ENCODE results near the gene LCMT2.
"Not testable (repeated sequence)": the region's sequence is repeated elsewhere in the genome, so short reads cannot be mapped to it uniquely, and the experiment has no call there.

LCMT2 gene

DNA sequence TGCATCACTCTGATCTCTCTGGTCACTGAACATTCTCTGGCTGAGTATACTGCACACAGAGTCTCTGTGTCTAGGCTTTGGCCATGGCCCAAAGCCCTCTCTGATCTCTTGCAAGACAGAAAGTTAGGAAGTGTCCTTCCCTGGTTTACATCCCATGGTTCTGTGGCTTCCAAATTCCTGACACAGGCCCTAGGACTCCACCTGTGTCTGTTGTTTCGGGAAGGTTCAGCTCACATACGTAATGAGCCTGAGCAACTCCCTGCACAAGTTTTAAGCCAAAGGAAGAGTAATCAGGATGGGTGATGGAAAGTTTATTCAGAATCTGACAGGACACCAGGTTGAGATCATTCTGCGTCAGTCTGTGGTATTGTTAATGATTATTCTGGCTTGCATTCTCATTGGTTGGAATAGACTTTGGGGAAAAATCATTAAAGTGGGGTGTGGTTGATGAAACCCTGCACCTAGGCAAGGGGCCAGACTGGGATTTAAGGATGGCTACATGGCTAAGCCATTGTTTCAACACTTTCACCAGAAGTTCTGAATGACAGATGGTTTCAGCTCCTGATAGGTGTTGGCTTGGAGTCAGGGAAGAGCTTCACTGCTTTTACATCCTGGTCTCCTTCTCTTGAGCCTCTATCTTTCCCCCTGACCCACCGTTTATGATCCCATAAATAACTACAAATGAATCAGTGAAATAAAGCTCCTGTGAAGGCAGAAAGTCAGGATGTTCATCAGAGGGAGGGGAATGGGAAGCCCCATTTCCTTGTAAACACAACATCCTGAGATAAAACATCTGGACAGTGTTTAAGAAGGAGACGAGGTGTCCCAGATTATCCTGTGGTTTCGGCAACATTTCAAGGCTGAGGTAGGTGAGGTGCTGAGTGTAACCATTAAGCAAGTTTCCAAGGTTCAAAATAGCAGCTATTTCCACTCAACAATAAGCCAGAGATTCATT lies 14.1 kb downstream of the LCMT2 start:
- no peak for DNase-seq

DNA sequence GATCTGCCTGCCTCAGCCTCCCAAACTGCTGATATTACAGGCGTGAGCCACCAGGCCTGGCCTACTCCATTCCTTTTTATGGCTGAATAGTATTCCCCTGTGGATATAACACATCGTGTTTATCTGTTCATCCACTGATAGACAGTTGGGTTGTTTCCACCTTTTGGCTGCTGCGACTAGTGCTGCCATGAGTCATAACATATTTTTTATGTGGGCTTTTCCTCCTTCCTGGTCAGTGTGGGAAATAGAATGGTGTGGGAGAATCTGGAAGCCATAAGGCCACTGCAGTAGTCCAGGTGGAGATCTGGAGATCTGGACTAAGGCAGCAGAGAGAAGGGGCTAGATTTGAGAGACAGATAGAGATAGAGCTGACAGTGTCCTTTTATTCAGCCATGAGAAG lies 16.2 kb downstream of the LCMT2 start:
- DNase-seq, result no peak

DNA sequence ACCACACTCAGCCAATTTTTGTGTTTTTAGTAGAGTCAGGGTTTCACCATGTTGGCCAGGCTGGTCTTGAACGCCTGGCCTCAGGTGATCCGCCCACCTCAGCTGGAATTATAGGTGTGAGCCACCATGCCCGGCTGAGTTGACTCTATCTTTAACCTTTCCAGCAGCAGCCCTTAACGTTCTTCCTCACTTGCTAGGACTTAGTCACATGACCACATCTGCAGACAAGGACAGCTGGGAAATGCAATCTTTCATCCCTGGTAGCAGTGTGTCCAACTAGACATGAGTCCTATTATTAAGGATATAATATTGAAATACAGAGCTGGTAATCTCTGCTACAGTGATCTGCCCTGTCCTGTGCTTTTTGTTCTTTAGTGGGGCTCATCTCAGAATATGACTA lies 18.0 kb downstream of the LCMT2 start:
- no peak for DNase-seq

DNA sequence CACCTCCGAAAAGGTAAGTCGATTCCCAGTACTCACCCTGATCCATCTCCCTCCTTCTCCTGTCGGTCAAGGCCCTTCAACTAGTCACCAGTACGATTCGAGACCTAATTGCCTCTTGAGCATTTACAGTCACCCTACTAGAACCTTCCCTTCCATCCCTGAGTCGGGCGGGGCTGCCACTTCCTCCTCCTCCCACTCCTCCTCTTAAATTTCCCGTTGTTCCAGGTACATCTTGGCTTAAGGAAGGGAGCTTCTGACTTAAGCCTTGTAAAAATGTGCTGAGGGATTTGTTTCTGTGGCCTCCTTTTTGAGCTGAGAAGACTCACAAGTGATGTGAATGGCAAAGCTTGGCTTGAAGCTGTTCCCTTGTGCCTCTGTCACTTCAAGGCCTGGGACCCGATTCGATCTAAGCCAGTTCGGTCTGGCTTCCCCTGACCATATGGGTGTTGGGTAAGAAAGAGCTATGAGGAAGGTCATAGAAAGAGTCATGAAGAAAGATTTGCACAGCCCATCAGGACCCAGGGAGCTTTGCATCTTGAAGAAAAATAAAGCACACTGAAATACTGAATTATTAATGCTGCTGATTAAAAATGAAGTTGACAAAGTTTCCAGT lies 28.1 kb downstream of the LCMT2 start, which contains the start of gene TGM7:
TGM7 (minus strand) TSS at position 51 of the 613 bp plus-strand sequence.
- DNase-seq, result no peak

DNA sequence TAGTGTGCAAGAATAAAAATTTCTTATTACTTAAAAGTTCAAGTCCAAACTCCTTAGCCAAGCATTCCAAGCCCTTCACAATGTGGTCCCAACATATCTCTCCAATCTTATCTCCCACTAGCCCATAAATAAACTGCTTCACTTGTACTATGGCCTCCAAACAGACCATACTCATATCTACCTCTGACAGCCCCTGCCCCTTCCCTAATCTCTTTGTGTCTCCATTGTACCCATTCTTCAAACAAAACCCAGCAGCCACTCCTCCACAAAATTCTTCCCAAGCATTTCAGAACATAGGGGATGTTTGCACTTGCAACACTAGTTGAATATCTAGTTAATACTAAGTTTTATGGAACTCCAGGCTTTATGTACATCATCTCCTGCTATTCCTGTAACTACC lies 30.5 kb downstream of the LCMT2 start:
- DNase-seq, result no peak

DNA sequence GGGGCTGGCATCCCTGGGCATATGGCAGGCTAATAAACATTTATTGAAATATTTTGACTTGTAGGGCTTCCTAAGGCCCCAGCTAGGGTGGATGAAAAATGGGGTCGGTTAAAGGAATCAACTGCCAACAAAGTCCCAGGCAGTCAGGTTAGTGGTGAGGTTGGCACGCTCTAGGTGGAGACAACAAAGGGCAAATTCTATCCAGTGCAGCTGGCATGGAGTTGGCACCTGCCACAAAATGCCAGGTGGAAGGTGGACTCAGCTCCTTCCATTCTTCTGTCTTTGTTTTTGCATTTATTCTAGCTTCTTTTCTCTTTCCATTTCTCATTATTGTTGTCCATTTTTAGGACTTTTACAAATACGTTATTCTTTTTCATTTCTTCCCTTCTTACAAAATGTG lies 31.0 kb downstream of the LCMT2 start:
- no peak for DNase-seq

DNA sequence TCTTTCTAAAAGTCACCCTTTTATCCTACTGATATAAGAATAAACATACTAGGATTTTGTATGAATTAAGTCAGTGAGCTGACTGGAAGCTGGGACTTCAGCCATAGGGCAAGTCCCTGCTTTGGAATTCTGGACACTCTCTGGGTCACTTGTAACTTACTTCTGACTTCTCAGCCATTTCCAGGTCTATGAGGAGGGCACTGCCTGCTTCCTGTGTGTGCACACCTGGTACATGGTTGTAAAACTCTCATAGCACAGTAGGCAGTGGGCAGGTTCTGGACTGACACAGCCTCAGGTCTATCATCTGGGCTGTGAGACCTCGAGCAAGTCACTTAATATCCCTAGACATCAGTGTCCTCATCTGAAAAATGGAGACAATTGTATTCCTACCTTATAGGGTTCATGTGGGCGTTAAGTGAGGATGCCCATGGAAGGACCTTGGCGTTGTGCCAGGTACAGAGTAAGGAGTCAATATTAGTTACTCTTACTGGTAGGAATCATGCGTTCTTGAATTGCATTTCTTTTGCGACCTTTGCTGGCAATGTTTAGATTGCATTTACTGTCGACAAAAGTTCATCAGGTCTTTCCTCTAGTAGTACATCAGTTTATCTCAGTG lies 36.2 kb downstream of the LCMT2 start:
- no peak for DNase-seq

DNA sequence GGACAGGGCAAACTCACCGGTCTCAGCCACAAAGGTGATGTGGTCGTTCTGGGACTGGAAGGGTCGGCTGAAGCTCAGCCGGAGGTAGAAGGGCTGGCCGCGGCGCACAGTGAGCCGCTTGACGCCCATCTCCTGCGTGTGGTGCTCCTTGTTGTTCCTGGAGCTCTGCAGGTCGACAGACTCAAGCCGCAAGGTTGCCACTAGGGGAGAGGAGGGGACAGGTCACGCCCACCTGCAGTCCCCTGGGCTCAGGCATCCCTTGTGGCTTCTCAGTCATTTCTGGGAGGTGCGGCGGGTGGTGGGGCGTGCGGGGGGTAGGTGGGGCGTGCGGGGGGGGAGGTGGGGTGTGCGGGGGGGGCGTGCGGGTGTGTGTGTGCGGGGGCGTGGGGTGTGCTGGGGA lies 36.9 kb downstream of the LCMT2 start:
- no peak for DNase-seq

DNA sequence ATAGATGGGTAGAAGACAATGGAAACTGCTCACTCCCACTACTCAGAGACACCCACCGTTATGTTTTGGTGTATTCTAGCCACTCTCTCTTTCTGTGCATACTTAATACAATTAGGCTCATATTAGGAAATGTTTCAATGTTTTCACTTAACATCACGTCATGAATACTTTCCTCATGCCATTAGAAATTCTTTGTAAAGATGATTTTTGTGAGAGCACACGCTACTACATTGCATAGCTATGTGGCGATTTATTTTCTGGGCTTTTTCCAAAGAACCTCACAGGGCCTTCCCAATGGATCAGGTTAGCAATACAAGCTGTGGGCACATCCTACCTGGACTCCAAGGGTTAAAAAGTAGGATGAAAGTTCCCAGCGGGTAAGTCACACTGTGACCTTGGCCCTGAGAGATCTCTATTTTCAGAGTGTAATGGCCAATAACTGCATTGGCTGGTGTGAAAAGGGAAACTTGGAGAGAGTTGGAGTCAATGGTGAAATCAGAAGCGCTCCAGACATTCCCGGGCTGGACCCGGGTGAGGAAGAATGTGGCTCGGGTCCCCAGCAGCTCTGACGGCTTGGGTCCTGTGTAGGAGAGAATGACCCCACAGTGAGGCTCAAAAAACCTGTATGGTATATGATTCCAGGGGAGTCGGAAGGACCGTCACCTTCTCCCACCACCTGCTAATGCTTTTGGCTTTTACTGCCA lies 37.8 kb downstream of the LCMT2 start:
- no peak for DNase-seq

DNA sequence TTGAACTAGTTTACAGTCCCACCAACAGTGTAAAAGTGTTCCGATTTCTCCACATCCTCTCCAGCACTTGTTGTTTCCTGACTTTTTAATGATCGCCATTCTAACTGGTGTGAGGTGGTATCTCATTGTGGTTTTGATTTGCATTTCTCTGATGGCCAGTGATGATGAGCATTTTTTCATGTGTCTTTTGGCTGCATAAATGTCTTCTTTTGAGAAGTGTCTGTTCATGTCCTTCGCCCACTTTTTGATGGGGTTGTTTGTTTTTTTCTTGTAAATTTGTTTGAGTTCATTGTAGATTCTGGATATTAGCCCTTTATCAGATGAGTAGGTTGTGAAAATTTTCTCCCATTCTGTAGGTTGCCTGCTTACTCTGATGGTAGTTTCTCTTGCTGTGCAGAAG lies 40.7 kb downstream of the LCMT2 start:
- not testable (repeated sequence) for DNase-seq

DNA sequence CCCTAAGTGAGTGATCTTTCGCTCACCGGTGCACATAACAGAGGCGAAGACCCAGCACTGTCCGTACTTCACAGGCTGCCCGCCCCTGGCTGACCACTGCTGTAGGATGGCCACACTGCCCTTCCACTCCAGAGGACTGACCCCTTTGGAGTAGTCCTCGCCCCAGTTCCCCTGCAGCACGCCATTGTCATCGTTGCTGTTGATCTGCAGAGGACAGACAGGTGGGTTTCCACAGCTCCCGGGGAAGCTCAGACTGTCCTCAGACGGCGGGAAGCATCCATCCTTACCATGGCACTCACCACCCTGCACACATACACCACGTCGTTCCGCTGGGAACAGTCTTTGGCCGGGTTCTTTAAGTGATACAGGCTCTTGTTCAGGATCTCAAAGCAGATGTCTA lies 43.1 kb downstream of the LCMT2 start:
- DNase-seq, result no peak

DNA sequence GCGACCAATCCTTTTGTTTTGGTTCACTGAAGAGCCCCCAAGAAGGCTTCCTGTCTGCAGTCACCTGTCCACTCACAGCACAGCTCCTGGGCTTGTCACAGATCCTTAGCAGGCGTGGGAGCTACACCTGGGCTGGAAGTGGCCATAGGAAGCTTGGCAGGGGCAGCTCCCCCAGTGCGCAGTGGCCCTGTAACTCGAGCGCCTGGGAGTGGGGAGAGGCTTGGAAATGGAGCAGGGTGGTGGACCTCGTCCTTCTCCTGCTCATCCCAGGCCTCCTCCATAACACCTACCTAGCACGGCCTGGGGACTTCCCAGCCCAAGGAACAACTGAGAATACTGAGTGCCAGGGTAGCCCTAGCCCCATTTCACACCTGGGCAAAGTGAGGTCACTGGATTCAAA lies 44.3 kb downstream of the LCMT2 start:
- DNase-seq, result no peak

DNA sequence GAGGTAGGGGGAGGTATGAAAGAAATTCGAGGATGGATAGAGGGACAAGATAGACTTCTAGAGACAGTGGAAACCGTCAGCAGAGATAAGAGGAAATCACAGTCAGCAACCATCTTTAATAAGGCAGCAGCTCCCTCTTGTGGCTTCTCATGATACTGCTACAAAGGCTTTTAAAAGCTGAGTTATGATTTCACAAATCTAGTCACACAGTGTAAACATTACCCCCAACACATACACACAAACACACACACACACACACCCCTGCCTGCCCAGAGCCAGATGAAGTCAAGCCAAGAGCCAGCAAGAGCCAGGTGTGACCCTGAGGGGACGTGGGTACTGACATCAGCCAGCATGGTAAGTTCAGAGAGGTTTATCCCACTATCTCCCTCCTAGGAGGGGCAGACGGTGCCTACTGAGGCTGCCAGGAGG lies 44.8 kb downstream of the LCMT2 start:
- peak; percentile 46 for DNase-seq

DNA sequence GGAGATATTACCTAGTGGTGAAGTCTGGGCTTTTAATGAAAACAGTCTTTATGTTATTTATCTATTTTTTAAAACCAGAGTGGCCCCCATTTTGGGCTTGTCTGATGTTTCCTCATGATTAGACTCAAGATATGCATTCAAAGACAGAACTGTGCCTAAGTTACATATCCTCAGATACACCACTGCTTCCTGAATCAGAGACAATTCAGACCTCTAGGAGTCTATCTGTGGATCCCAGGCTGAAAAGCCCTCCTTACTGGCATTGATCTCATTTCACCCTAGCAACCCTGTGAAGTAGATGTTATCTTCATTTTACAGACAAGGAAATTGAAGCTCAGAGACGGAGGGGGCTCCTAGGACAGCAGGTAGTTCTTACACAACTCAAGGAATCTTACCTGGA lies 46.8 kb downstream of the LCMT2 start:
- DNase-seq, result no peak

DNA sequence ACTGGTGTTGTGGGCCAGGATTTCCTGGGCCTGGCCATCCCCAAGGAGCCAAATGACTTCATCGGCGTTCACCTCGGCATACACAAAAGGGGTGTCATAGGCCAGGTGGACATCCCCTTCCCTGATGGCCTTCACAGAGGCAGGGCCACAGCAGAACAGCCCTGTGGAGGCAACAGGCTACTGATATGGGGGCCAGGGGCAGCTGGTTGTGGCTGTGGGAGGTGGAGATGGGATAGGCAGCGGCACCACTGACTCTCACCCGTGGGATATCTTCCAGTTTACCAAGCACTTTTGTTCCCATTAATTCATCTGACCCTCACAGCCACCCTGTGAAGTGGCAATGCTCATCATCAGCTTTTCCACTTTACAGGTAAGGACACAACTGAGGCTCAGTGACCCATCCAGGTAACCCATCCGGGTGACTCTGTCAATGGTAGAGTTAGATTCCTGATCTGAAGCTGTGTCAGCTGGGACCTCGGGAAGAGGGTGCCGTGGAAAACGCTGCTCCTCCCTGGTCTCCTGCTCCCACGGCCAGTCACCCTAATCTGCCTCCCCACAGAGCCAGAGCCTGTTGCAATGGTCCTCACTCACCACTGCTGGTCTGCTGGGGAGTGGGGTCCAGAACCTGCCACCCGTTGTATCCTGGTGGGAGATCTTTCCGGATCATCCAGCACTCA lies 48.3 kb downstream of the LCMT2 start:
- no peak for DNase-seq

DNA sequence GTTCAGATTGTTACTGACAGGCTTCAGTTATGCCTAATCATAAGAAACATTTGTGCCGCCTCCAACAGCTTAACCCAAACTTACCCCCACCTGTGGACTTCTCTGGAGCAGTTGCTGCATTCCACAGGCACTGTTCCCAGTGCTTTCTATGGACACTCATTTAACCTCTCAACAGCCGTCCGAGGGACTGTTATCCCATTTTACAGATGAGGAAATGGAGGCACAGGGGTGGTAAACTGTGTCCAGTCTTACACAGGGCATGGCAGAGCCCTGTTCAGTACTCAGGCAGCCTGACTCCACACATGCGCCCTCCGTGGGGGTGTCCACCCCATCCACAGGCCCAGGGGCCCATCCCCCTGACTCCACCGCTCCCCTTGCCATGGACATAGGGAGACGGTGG lies 49.4 kb downstream of the LCMT2 start:
- DNase-seq, result no peak

DNA sequence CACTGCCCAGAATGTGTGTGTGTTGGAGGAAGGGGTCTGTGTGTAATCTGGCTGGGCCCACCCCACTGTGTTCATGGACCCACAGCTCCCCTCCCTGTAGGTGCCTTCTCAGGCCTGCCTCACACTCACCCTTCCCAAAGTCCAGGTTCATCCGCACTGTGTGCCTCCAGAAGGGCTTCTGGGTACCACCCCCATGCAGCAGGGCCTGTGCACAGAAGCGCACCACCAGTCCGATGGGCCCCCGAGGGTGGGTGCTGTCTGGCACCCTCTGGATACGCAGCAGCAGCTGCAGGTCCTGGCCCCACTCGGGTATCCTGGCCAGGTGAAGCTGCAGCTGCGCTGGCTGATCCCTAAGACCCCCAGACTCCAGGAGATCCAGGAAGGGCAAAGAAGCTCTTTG lies 50.9 kb downstream of the LCMT2 start:
- no peak for DNase-seq

DNA sequence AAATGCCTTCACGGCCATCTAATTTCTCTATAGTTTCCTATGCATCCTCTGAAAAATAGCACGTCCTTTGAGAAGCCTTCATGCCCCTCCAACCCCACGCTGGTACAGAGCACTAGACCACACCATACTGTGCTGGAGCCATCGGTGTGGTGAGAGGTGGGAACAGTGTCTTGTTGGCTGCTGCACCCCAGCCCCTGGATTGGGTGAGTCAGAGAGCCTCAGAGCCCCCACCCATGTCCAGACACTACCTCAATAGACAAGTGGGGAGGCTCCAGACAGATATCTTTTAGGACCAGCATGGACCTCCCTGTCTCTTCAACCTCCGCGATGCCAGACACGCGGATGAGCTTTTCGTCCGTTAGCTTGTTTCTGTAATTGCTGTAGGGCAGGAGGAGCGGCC lies 51.5 kb downstream of the LCMT2 start:
- no peak for DNase-seq

DNA sequence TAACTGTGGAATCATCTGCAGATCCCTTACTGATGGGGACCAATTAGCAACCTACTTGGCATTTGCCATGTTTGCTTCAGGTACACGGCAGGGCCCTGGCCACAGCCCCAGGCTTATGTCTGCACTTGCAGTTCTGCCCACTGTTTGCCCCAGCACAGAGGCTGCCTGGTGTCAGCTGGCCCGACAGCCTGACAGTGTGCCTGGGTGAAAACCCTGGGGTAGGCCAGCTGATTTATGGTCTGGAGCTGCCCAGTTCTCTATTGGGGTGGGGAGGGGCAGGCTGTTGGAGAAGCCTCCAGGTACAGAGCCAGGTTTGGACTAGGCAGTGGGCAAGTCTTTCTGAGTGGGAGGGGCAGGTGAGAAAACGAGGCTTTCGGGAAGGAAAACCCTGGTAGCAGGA lies 52.5 kb downstream of the LCMT2 start:
- no peak for DNase-seq

DNA sequence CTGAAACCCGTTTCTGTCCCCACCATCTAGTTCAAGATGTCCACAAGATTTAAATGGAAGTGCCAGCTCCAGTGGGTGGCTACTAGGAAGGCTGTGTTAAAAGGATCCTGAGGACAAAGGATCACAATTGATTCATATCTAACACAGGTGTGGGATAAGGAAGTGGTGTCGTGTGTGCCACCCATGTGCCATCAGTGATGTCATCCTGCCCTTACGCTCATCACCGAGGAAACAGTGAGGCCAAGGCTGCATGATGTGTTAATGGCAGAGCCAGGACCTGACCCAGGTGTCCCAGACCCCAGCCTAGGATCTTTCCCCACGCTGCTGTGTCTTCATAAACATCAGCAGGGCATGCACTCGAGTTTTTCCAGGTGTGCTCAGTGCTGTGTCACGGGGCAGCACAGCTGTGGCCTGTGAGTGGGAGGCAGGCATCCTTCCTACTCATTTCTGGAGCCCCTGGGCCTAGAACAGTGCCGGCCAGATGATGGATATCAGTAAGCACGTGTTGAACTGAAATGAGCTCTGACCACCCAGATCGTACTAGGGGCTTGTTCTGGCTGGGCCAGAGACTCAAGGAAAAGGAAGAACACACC lies 53.0 kb downstream of the LCMT2 start:
- no peak for DNase-seq

DNA sequence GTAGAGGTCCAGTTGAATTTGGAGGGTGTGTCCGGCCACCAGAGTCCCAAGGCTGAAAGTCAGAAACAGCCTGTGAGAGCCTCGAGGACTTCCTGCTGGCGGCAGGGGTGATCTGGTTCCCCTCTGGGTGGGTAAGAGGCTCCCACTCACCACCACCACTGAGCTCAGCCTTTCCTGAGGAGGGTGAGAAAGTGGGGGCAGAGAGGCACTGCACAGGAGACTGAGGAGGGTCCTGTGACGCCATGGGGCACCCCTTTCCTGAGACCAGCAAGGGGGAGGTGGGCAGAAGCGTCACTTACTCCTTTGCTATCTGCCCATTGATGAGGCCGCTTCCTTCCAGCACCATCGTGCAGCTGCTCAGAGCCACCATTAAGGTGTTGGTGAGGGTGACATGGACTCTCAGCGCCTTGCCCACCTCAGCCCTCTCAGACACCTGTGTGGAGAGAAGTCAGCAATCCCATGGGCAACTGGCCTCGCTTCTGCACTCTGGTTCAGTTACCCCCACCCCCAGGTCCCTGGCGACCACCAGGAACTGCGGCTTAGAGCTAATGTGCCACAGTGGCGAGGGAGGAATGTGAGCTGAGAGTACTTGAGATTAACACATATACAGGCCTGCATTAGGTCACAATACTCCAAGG lies 53.7 kb downstream of the LCMT2 start:
- no peak for DNase-seq
